ENCODE results near the gene IL1RAPL2.

DNA sequence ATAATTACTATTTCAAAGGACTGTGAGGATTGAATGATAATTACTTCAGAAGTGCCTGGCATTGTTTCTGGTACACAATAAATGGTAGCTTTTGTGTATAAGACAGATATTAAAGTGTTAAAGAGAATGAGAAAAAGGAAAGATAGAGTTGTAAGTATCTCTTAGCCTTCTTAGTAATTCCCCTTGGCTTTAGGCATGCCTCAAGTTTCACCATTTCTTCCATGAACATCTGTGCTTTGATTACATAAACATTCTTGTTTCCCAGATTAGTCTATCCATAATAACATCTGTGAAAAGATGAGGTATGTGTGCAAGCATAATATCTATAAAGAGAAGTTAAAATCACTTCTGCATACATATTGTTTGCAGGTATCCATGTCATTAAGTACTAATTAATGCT lies 885.4 kb downstream of the IL1RAPL2 start:
- TF ChIP-seq EZH2 (IDR thresholded peaks at IDR 0.05) (no peak), POLR2AphosphoS5 (IDR thresholded peaks at IDR 0.05; ENCODE audit: borderline replicate concordance, low read depth, low read length) (no peak)
